SH-SY5Y (cell line): ENCODE results near the gene MPST.

Source experiments
- GATA2 ChIP-seq: IDR thresholded peaks from 2 replicates; pipeline ENCODE4 v1.6.1; 2011; ENCODE audit warnings: mild to moderate bottlenecking, low read depth, low read length
- GATA3 ChIP-seq: IDR thresholded peaks from 2 replicates; pipeline ENCODE4 v1.6.1; 2011; ENCODE audit warnings: low read depth, mild to moderate bottlenecking, low read length, moderate library complexity

GRCh38 chr22:37030560-37031281 lies 11.2 kb downstream of the MPST start:
- no peak for TF ChIP-seq GATA2
- no peak for TF ChIP-seq GATA3
